Metanephros (tissue), 1 donor: Measurements from ENCODE around the gene PDILT. TPM values are rescaled to one million over a fixed set of nuclear protein-coding genes. Genes with fewer than 3 reads are reported as not detected.

Experiments
- total RNA-seq: library from RNA; depleted of rRNA; stranded (reverse); fragments of >200 nt; gene quantifications from one replicate; pipeline ENCODE4 v1.2.3, GENCODE V29; 2014

PDILT gene, protein sequence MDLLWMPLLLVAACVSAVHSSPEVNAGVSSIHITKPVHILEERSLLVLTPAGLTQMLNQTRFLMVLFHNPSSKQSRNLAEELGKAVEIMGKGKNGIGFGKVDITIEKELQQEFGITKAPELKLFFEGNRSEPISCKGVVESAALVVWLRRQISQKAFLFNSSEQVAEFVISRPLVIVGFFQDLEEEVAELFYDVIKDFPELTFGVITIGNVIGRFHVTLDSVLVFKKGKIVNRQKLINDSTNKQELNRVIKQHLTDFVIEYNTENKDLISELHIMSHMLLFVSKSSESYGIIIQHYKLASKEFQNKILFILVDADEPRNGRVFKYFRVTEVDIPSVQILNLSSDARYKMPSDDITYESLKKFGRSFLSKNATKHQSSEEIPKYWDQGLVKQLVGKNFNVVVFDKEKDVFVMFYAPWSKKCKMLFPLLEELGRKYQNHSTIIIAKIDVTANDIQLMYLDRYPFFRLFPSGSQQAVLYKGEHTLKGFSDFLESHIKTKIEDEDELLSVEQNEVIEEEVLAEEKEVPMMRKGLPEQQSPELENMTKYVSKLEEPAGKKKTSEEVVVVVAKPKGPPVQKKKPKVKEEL
- not detected for total RNA-seq

DNA sequence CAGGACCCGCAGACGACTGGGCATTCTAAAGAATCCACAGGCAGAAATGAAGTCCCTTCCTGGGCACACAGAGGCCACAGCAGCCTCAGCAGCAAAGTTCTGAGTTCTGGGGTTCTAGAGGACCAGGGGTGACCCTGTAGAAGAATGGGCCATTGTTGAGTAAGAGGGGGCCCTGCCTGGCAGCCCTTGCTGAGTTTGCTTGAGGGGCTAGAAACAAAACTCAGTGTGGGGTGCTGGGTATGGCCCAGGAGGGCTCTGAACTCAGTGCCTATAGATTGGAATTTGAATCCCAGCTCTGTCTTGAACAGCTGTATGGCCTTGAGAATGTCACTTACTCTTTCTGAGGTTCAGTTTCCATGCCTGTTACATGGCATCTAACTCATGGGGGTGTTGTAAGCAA, at the start of gene PDILT:
PDILT (minus strand) TSS at position 101 of the 400 bp plus-strand sequence. CDS start 5,437 bp downstream, outside the sequence.

DNA sequence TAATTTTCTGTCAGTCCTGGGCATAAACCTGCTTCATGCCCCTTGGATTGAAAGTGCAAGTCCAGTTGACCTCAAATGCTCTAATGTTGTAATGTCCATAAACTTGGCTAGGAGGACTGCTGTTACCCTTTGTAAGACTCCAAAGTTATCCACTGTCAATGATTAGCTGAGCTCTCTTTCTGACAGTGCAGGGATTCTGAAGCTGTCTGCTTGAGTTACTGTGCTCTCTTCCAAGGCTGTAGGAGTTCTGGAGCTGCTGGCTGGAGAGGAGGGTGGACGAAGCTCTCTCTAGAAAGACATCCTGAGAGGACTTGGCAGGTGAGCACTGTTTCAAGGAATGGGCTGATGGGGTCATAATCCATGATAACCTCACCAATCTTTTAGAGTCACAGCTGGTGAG, 46.8 kb upstream of the PDILT start, which contains the start of gene ACSM2A:
ACSM2A (plus strand) TSS at position 158 of the 400 bp plus-strand sequence. CDS start 8,594 bp downstream, outside the sequence.

DNA sequence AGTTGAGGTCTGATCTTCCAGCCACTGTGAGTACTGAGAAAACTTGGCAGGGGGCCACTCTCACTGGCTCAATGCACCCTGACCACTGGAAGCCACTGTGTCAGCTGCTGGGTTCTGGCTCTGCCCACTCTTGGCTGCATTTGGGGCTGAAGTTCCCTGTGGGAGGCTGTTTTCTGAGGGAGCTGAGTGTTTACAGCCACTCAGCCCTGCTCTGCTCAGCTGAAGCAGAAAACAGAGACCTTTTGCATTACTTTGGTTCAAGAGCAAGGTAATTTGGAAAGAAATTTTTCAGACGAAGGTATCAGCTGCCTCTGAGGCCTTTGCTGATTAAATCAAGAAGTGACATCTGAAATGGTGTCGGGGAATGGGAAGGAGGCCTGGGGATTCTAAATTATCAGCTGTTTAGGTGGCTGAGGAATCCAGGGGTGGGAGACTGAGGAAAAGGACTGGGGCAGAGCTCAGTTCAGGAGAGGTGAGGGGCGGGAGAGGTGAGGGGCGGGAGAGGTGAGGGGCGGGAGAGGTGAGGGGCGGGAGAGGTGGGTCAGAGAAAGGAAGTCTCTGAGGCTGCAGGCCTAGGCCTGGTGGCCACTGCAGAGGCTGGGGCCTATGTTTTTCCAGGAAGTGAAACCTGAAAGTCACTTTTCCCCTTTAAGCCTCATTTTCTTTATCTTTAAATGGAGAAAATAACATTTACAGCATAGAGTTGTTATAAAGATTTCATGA, 5.0 kb upstream of the PDILT start, which contains the start of gene ACSM5:
ACSM5 (plus strand) TSS at position 137 of the 723 bp plus-strand sequence. CDS start 1,951 bp downstream, outside the sequence.

DNA sequence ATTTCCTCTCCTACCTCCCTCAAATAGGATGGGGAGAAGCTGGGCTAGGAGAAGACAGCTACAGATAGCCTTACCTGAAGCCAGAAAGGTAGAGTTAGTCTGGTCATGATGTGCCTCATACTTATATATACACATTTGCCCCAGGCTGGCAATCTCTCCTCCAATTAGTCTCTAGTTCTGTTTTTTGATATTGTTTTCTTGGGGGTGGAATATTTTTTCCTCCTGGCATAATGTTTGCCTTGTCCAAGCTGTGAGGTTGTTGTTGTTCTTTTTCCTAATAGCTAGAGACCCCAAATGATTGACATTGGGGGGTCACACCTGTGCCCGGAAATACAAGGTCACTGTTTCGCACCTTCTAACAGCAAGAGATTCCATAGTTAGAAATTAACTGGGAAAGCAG, 51.9 kb downstream of the PDILT start, which contains the start of gene UMOD:
UMOD (minus strand) TSS at position 101 of the 400 bp plus-strand sequence. CDS start 1,978 bp downstream, outside the sequence.

GRCh38 chr16:20327444-20328041, 77.0 kb downstream of the PDILT start, which contains the start of gene GP2:
GP2 (minus strand) TSS chr16:20327513; CDS start chr16:20326431, 1,082 bp downstream.

Other genes starting within 250 kb of the PDILT start
- 4.3 TPM for gene GP2, start 77.2 kb downstream of the PDILT start, total RNA-seq
- 637 TPM for gene UMOD, start 52.0 kb downstream of the PDILT start, total RNA-seq
- gene ACSM5, start 4.8 kb upstream of the PDILT start, total RNA-seq, result 3.0 TPM
- gene ACSM2A, start 46.8 kb upstream of the PDILT start, total RNA-seq, result 57.6 TPM
- gene ACSM2B, start 171.6 kb upstream of the PDILT start, total RNA-seq, result 77.8 TPM